Karpas-422 (cell line): ENCODE data around the gene ZNF581. TPM values are rescaled to one million over a fixed set of nuclear protein-coding genes. Genes with fewer than 3 reads are reported as not detected.

ENCODE experiments used
- DNase-seq: peaks from one replicate; pipeline ENCODE4 v3.0.0-alpha.2; 2015
- H2AFZ ChIP-seq: fragments of 200-600 bp; sonication (generic); 2 replicates; pipeline ENCODE4 v1.6.1; 2014; ENCODE audit warnings: antibody characterized with exemption, low read length, mixed read lengths
- H3K27ac ChIP-seq: fragments of 200-600 bp; sonication (generic); 2 replicates; pipeline ENCODE4 v1.5.1; 2014; ENCODE audit warnings: mild to moderate bottlenecking, low read length, moderate library complexity
- H3K27me3 ChIP-seq: fragments of 200-600 bp; sonication (generic); 2 replicates; pipeline ENCODE4 v1.6.1; 2014; ENCODE audit warnings: low read length, mixed read lengths
- H3K36me3 ChIP-seq: fragments of 200-600 bp; sonication (generic); 2 replicates; pipeline ENCODE4 v1.6.1; 2014; ENCODE audit warnings: low read length, mixed read lengths; ENCODE audit not compliant: insufficient read depth
- H3K4me1 ChIP-seq: fragments of 200-600 bp; sonication (generic); 2 replicates; pipeline ENCODE4 v1.6.1; 2014; ENCODE audit warnings: mild to moderate bottlenecking, low read length, mixed read lengths
- H3K4me2 ChIP-seq: fragments of 200-600 bp; sonication (generic); 2 replicates; pipeline ENCODE4 v1.6.1; 2014; ENCODE audit warnings: low read length, low read depth, mild to moderate bottlenecking; ENCODE audit not compliant: poor library complexity, severe bottlenecking
- H3K4me3 ChIP-seq: fragments of 200-600 bp; sonication (generic); 2 replicates; pipeline ENCODE4 v1.5.1; 2014; ENCODE audit warnings: mild to moderate bottlenecking, antibody characterized with exemption, low read length, mixed read lengths
- H3K79me2 ChIP-seq: fragments of 200-600 bp; sonication (generic); 2 replicates; pipeline ENCODE4 v1.6.1; 2014; ENCODE audit warnings: mild to moderate bottlenecking, low read length, mixed read lengths
- H3K9ac ChIP-seq: fragments of 200-600 bp; sonication (generic); 2 replicates; pipeline ENCODE4 v1.6.0; 2014; ENCODE audit warnings: low read length
- H3K9me2 ChIP-seq: fragments of 200-600 bp; sonication (generic), shearing (Covaris generic); replicated peaks from 2 replicates; pipeline ENCODE4 v1.6.0; 2014; ENCODE audit warnings: mild to moderate bottlenecking, low read length, moderate library complexity; ENCODE audit not compliant: insufficient read depth
- H3K9me3 ChIP-seq: fragments of 300-700, 200-600 bp; sonication (generic); 2 replicates; pipeline ENCODE4 v1.6.1; 2014; ENCODE audit warnings: low read length, mixed read lengths
- H4K20me1 ChIP-seq: fragments of 200-600 bp; sonication (generic); 2 replicates; pipeline ENCODE4 v1.6.1; 2014; ENCODE audit warnings: mild to moderate bottlenecking, antibody characterized with exemption, low read length, low read depth; ENCODE audit not compliant: insufficient read depth
- total RNA-seq: library from RNA; depleted of rRNA; stranded (reverse); fragments of >200 nt; shearing (Covaris generic); gene quantifications from 2 replicates; pipeline ENCODE4 v1.2.3, GENCODE V29; 2014; ENCODE audit warnings: low replicate concordance

Gene ZNF581
- total RNA-seq, 1 experiment from 2014 or later, result 119 TPM

DNA sequence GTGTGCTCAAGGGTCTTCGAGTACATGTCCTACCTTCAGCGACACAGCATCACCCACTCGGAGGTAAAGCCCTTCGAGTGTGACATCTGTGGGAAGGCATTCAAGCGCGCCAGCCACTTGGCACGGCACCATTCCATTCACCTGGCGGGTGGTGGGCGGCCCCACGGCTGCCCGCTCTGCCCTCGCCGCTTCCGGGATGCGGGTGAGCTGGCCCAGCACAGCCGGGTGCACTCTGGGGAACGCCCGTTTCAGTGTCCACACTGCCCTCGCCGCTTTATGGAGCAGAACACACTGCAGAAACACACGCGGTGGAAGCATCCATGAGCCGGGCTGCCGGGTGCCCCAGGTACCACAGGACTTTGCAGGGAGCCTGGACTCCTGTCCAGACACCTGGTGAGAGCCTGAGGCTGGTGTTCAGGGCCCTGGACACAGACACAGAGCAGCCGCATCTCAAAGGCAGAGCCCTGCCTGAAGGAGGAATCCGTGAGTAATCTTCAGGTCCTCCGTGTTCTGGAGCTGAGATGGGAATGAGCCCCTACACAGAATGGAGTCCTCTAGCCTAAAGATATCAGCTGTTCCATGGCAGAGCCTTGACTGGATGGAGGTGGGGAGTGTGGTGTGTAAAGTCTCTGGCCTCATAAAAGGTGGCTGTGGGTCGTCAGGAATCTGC is 1.5 kb downstream of the ZNF581 start:
- peak overlapping the region; percentile 93 for H3K4me2 ChIP-seq
- no peaks in the 10 kb centered on the region for H3K27me3 ChIP-seq
- H3K27ac ChIP-seq, result peak overlapping the region; percentile 96
- H3K9me3 ChIP-seq, result no peaks in the 10 kb centered on the region
- H3K36me3 ChIP-seq, result peaks cover 15% of the 10 kb centered on the region
- H3K4me1 ChIP-seq, result peaks cover 65% of the 10 kb centered on the region
- peak overlapping the region; percentile 95 for H3K4me3 ChIP-seq
- no peak overlapping the region for H2AFZ ChIP-seq
- no peaks in the 10 kb centered on the region for H3K9me2 ChIP-seq
- DNase-seq, result peak; percentile 83
- no peaks in the 10 kb centered on the region; the same call in 1 of the 2 replicates for H4K20me1 ChIP-seq
- peak overlapping the region; percentile 99 for H3K9ac ChIP-seq
- H3K79me2 ChIP-seq, result peaks cover 61% of the 10 kb centered on the region

GRCh38 chr19:55645512-55645881 is 2.0 kb downstream of the ZNF581 start:
- Histone ChIP-seq H4K20me1 (no peaks in the 10 kb centered on the region; the same call in 1 of the 2 replicates), H3K4me1 (peaks cover 59% of the 10 kb centered on the region), H3K9me2 (no peaks in the 10 kb centered on the region), H3K9me3 (no peaks in the 10 kb centered on the region), H3K79me2 (peaks cover 61% of the 10 kb centered on the region), H3K36me3 (peaks cover 15% of the 10 kb centered on the region), H3K4me3 (peak overlapping the region; percentile 95), H2AFZ (no peak overlapping the region), H3K4me2 (peak overlapping the region; percentile 93), H3K9ac (peak overlapping the region; percentile 99), H3K27ac (peak overlapping the region; percentile 96), H3K27me3 (no peaks in the 10 kb centered on the region)
- DNase-seq, result no peak

DNA sequence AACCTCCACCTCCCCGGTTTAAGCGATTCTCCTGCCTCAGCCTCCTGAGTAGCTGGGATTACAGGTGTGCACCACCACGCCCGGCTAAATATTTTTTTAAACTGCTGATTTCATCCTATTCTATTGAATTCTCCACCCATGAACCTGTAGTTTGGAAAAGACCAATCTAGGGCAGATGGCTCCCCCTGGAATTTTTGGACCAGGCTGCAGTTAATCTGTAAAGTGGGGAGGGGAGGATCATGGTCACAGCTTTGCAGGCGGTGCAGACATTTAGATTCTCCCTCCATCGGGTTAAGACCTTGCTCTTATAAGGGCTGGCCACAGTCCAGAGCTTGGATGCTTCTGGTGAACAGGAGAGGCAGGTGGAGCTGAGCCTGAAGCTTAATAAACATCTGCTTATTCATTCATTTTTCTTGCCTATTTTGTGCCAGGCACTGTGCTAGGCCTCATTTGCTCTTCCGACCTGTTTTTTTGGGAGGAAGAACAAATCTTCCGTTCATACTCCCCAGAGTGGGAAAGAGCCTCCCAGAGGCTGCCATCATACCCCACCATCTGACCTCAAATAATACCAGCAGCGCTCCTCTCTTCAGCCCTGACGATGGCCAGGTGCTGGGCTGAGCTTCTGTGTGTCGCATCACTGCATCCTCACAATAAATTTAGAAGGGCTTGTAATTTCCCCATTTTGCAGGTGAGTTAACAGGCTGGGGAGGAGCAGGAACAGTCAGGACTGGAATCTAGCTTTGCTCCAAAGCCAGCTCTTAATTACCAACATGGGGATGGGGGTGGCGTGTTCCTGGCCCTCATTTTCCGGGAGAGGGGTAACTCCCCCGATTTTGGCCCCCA is 3.7 kb downstream of the ZNF581 start:
- peaks cover 58% of the 10 kb centered on the region for H3K4me1 ChIP-seq
- no peaks in the 10 kb centered on the region for H3K9me2 ChIP-seq
- peak; percentile 94 for DNase-seq
- H4K20me1 ChIP-seq, result no peaks in the 10 kb centered on the region; the same call in 1 of the 2 replicates
- H3K27ac ChIP-seq, result peak overlapping the region; percentile 96
- H3K27me3 ChIP-seq, result no peaks in the 10 kb centered on the region
- peaks cover 51% of the 10 kb centered on the region for H3K79me2 ChIP-seq
- H3K9me3 ChIP-seq, result no peaks in the 10 kb centered on the region
- peaks cover 15% of the 10 kb centered on the region for H3K36me3 ChIP-seq
- H3K9ac ChIP-seq, result peak overlapping the region; percentile 87
- H2AFZ ChIP-seq, result no peak overlapping the region
- H3K4me2 ChIP-seq, result peak overlapping the region; percentile 74
- peak overlapping the region; percentile 67 for H3K4me3 ChIP-seq

GRCh38 chr19:55647732-55648584 is 4.5 kb downstream of the ZNF581 start, which contains the start of gene CCDC106:
Gene CCDC106, plus strand, starts transcription at chr19:55648212. Its CDS starts 835 bp downstream, at chr19:55649047.
- peak; percentile 92 for DNase-seq
- Histone ChIP-seq H3K4me2 (peak within 1 kb of the TSS; percentile 74), H4K20me1 (no peaks in the 10 kb centered on the region; the same call in 1 of the 2 replicates), H3K27ac (peak within 1 kb of the TSS; percentile 96), H3K4me1 (peaks cover 51% of the 10 kb centered on the region), H3K9me2 (no peaks in the 10 kb centered on the region), H2AFZ (no peak within 1 kb of the TSS; the same call in 1 of the 2 replicates), H3K4me3 (peak within 1 kb of the TSS; percentile 67), H3K36me3 (peaks cover 15% of the 10 kb centered on the region), H3K79me2 (peaks cover 43% of the 10 kb centered on the region), H3K9me3 (no peaks in the 10 kb centered on the region), H3K9ac (peak within 1 kb of the TSS; percentile 87), H3K27me3 (no peaks in the 10 kb centered on the region)

DNA sequence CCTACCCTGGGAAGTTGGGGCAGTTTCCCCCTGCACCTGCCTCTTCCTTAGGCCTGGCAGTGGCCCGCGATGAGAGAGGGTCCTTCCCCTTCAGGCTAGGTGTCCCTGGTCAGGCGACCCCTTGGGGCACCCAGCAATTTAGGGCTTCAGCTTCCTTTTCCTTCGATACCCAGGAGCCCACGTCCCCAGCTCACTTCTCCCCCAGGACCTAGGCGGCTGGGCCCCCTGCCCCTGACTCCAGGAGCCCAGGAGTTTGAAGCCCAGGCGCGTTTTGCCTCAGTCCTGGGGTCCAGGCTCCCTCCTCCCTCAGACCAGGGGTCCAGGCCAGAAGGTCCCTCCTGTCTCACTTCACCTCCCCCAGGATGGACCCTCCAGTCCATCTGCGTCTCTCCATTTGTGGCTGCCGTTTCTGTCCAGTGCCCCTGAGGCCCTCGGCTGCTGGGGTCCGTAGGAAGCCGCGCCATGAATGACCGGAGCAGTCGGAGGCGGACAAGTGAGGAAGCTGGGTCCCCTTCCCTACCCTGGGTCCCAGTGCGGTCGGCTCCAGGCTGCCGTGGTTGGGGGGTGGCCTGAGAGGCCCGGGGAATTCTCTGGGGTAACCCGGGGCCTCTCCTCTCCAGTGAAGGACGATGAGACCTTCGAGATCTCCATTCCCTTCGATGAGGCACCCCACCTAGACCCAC is 5.3 kb downstream of the ZNF581 start:
- H3K36me3 ChIP-seq, result peaks cover 15% of the 10 kb centered on the region
- H4K20me1 ChIP-seq, result no peaks in the 10 kb centered on the region; the same call in 1 of the 2 replicates
- H2AFZ ChIP-seq, result no peak overlapping the region
- peaks cover 35% of the 10 kb centered on the region for H3K79me2 ChIP-seq
- H3K27ac ChIP-seq, result peak overlapping the region; percentile 96
- DNase-seq, result no peak
- H3K4me1 ChIP-seq, result peaks cover 49% of the 10 kb centered on the region
- no peaks in the 10 kb centered on the region for H3K9me3 ChIP-seq
- no peaks in the 10 kb centered on the region for H3K27me3 ChIP-seq
- H3K4me3 ChIP-seq, result peak overlapping the region; percentile 67
- no peaks in the 10 kb centered on the region for H3K9me2 ChIP-seq
- H3K4me2 ChIP-seq, result peak overlapping the region; percentile 74
- H3K9ac ChIP-seq, result peak overlapping the region; percentile 87

GRCh38 chr19:55649268-55650125 is 6.0 kb downstream of the ZNF581 start:
- no peaks in the 10 kb centered on the region; the same call in 1 of the 2 replicates for H4K20me1 ChIP-seq
- H3K79me2 ChIP-seq, result peaks cover 28% of the 10 kb centered on the region
- peak overlapping the region; percentile 87 for H3K9ac ChIP-seq
- H3K4me2 ChIP-seq, result peak overlapping the region; percentile 74
- no peaks in the 10 kb centered on the region for H3K9me2 ChIP-seq
- no peak for DNase-seq
- H3K27me3 ChIP-seq, result no peaks in the 10 kb centered on the region
- H3K36me3 ChIP-seq, result peaks cover 13% of the 10 kb centered on the region
- H3K4me3 ChIP-seq, result peak overlapping the region; percentile 67
- H2AFZ ChIP-seq, result no peak overlapping the region
- H3K9me3 ChIP-seq, result no peaks in the 10 kb centered on the region
- peak overlapping the region; percentile 96 for H3K27ac ChIP-seq
- H3K4me1 ChIP-seq, result peaks cover 48% of the 10 kb centered on the region

GRCh38 chr19:55650126-55650557 is 6.7 kb downstream of the ZNF581 start:
- Histone ChIP-seq H3K4me1 (peaks cover 41% of the 10 kb centered on the region), H3K9me3 (no peaks in the 10 kb centered on the region), H3K27ac (no peak overlapping the region), H4K20me1 (no peaks in the 10 kb centered on the region), H3K4me3 (no peak overlapping the region), H3K9ac (peak overlapping the region; percentile 5; the same call in 1 of the 2 replicates), H3K79me2 (peaks cover 24% of the 10 kb centered on the region), H2AFZ (no peak overlapping the region), H3K4me2 (no peak overlapping the region), H3K36me3 (peaks cover 7% of the 10 kb centered on the region), H3K9me2 (no peaks in the 10 kb centered on the region), H3K27me3 (no peaks in the 10 kb centered on the region)
- DNase-seq, result no peak
